A549 treated with CORT108297 at 1 μM for 4 hours (cell line): ENCODE data around the gene CEP170B. TPM values are rescaled to one million over a fixed set of nuclear protein-coding genes. Genes with fewer than 3 reads are reported as not detected.

Experiments
- total RNA-seq: library from RNA; stranded (reverse); fragments of 200-300 nt; extraction: Qiagen RNA extraction; gene quantifications from 5 replicates; pipeline ENCODE4 v1.2.3, GENCODE V29; 2022

The CEP170B gene
- 17.8 to 28.1 TPM (median 24.8 TPM) in 5 replicates for total RNA-seq

DNA sequence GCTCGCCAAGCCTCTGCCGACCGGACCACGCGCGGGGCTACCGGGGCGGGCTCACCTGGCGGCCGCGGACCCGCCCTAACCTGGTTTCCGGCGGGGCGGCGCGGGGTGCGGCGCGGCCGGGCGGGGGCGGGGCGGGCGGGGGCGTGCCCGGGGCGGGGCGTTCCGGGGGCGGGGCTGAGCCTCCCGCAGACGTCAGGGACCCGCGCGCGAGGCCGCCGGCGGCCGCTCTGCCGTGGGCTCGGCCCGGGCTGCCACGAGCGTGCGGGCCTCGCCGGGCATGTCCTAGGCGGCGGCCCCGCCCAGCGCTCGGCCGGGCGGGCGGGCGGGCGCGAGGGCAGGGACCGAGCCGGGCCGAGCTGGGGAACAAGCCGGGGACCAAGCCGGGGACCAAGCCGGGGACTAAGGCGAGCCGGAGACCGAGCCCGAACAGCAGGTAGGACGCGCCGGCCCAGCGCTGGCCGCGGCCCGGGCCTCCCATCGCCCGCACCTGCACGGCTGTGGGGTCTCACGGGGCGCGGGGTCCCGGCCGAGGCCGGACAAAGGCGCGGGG lies at the start of gene CEP170B:
Gene CEP170B, plus strand, starts transcription at position 188 of the 550 bp plus-strand sequence. CDS start 3,183 bp downstream, outside the sequence.

DNA sequence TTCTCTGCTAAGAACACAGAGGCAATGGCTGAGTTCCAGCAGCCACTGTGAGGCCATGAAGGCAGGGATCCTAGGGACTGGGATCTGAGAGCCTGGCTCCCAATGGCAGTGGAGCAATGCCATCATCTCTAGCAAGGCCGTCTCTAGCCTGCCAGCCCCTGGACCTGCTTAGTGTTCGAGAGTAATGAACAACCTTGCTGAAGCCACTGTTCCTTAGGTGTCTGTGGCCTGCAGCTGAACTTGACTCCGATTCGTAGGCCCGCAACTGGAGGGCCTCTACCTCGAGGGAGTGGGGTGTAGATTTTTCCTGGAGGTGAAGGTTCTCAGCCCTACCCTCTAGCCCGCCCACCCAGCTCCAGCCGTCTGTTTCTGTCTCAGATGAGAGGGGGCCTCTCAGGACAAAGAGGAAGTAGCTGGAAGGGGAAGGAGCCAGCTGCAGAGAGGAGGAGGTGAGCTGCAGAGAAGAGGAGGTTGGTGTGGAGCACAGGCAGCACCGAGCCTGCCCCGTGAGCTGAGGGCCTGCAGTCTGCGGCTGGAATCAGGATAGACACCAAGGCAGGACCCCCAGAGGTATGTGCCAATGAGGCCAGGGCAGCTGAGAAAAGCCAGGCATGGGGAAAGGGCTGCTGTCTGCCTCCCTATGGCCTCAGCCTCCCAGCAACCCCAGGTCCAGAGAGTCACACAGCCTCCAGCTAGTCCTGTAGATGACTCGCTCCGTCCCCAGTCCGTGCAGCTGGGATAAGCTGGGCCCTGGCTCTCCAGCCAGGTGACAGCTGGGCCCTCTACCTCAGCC lies 59.5 kb downstream of the CEP170B start, which contains the start of gene PLD4:
Gene PLD4, plus strand, starts transcription at position 459 of the 793 bp plus-strand sequence. CDS start 2,262 bp downstream, outside the sequence.

Other genes with a start within 250 kb of the CEP170B start
- gene INF2, start 175.7 kb upstream of the CEP170B start, total RNA-seq: 85.3 to 150 TPM (median 145 TPM) in 5 replicates
- 5.6 to 8.9 TPM (median 6.6 TPM) in 5 replicates for gene ADSS1, start 141.0 kb upstream of the CEP170B start, total RNA-seq
- 120 to 223 TPM (median 214 TPM) in 5 replicates for gene SIVA1, start 112.1 kb upstream of the CEP170B start, total RNA-seq
- gene AKT1, start 69.5 kb upstream of the CEP170B start, total RNA-seq: 84.8 to 115 TPM (median 110 TPM) in 5 replicates
- gene ZBTB42, start 64.2 kb upstream of the CEP170B start, total RNA-seq: 2.3 to 4.0 TPM (median 3.5 TPM) in 5 replicates
- 0.06 to 0.12 TPM (median 0.06 TPM) in 4 of 5 replicates, not detected in the other for gene PLD4, start 59.6 kb downstream of the CEP170B start, total RNA-seq
- 182 to 238 TPM (median 196 TPM) in 5 replicates for gene AHNAK2, start 113.1 kb downstream of the CEP170B start, total RNA-seq
- gene CLBA1, start 120.5 kb downstream of the CEP170B start, total RNA-seq: 16.2 to 18.0 TPM (median 17.4 TPM) in 5 replicates
- gene CDCA4, start 155.8 kb downstream of the CEP170B start, total RNA-seq: 45.2 to 56.6 TPM (median 54.3 TPM) in 5 replicates
- 0.37 to 0.81 TPM (median 0.68 TPM) in 5 replicates for gene GPR132, start 200.2 kb downstream of the CEP170B start, total RNA-seq